ENCODE measurements around the gene COL25A1.

GRCh38 chr4:108971473-108971872 is 331.0 kb downstream of the COL25A1 start:
- no peak for TF ChIP-seq CTCF (IDR thresholded peaks at IDR 0.05; ENCODE audit: poor library complexity)
- no peak for TF ChIP-seq EZH2 (IDR thresholded peaks at IDR 0.05; ENCODE audit: borderline replicate concordance)

Measured in hepatocyte (in vitro differentiated cells).